Measurements from ENCODE around the gene KRT23. TPM values are rescaled to one million over a fixed set of nuclear protein-coding genes. Genes with fewer than 3 reads are reported as not detected.

The KRT23 gene
- total and polyA plus RNA-seq, 9 donors, result 0.05 to 5.0 (median 0.53) TPM; not detected in 2

- H3K27ac ChIP-seq, result no peak overlapping the region
- no peaks in the 10 kb centered on the region for H3K9me3 ChIP-seq
- H3K4me3 ChIP-seq, result no peak overlapping the region
- 87 to 93% (median 88%) methylated on average over 4 of the region's 4 CpGs for WGBS, 3 donors
- DNase-seq, result no peak
- intact Hi-C loops (cut with DNase I), result no loop called here
- TF ChIP-seq, protein P1, sequence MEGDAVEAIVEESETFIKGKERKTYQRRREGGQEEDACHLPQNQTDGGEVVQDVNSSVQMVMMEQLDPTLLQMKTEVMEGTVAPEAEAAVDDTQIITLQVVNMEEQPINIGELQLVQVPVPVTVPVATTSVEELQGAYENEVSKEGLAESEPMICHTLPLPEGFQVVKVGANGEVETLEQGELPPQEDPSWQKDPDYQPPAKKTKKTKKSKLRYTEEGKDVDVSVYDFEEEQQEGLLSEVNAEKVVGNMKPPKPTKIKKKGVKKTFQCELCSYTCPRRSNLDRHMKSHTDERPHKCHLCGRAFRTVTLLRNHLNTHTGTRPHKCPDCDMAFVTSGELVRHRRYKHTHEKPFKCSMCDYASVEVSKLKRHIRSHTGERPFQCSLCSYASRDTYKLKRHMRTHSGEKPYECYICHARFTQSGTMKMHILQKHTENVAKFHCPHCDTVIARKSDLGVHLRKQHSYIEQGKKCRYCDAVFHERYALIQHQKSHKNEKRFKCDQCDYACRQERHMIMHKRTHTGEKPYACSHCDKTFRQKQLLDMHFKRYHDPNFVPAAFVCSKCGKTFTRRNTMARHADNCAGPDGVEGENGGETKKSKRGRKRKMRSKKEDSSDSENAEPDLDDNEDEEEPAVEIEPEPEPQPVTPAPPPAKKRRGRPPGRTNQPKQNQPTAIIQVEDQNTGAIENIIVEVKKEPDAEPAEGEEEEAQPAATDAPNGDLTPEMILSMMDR (IDR thresholded peaks at IDR 0.05), result no peak
- no peak for TF ChIP-seq POLR2A (IDR thresholded peaks at IDR 0.05)
- H3K4me1 ChIP-seq (ENCODE audit: insufficient read depth), result no peaks in the 10 kb centered on the region
- no peaks in the 10 kb centered on the region for H3K27me3 ChIP-seq
- no peaks in the 10 kb centered on the region for H3K36me3 ChIP-seq
Measured at GRCh38 chr17:40896916-40897455, 40.5 kb downstream of the KRT23 start.

DNA sequence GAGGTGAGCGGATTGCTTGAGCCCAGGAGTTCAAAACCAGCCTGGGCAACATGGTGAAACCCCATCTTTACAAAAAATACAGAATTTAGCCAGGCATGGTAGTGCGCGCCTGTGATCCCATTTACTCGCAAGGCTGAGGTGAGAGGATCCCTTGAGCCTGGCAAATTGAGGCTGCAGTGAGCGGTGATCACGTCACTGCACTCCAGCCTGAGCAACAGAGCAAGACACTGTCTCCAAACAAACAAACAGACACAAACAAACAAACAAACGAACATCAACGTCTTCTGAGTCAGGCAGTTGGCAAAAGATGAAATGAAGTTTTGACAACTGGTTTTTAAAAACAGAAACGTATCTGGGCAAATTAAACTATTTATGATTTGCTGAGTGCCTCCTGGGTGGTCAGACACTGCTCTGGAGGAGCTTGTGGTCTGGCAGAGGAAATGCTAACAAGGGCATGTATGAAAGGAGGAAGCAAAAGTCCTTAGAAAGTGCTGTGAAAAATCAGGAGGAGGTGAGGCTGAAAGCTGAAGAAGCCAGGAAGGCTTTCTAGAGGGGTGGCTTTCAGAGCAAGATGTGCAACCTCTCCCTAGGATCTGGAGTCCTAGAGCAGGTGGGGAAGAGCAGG lies 42.2 kb downstream of the KRT23 start:
- TF ChIP-seq, protein P1 (IDR thresholded peaks at IDR 0.05), result no peak
- TF ChIP-seq POLR2A (IDR thresholded peaks at IDR 0.05) (no peak), EP300 (IDR thresholded peaks at IDR 0.05) (no peak)
- no peak for DNase-seq
- no peak overlapping the region for H3K27ac ChIP-seq
- no peak overlapping the region for H3K4me3 ChIP-seq
- no peaks in the 10 kb centered on the region for H3K4me1 ChIP-seq (ENCODE audit: insufficient read depth)
- intact Hi-C loops (cut with DNase I), result no loop called here
- 57 to 63% (median 61%) methylated on average over 9 of the region's 9 CpGs for WGBS, 3 donors
- no peaks in the 10 kb centered on the region for H3K9me3 ChIP-seq
- H3K27me3 ChIP-seq, result no peaks in the 10 kb centered on the region
- no peaks in the 10 kb centered on the region for H3K36me3 ChIP-seq

- Histone ChIP-seq H3K9me3 (no peaks in the 10 kb centered on the region), H3K4me3 (no peak overlapping the region), H3K36me3 (no peaks in the 10 kb centered on the region), H3K4me1 (ENCODE audit: insufficient read depth) (no peaks in the 10 kb centered on the region), H3K27me3 (no peaks in the 10 kb centered on the region), H3K27ac (no peak overlapping the region)
- intact Hi-C loops (cut with DNase I), result no loop called here
- TF ChIP-seq, protein P1 (IDR thresholded peaks at IDR 0.05), result no peak
- no peak for TF ChIP-seq POLR2A (IDR thresholded peaks at IDR 0.05)
- WGBS, 3 donors, result 85 to 86% (median 85%) methylated on average over 2 of the region's 2 CpGs
- no peak for DNase-seq
Measured at GRCh38 chr17:40888196-40888720, 49.2 kb downstream of the KRT23 start.

DNA sequence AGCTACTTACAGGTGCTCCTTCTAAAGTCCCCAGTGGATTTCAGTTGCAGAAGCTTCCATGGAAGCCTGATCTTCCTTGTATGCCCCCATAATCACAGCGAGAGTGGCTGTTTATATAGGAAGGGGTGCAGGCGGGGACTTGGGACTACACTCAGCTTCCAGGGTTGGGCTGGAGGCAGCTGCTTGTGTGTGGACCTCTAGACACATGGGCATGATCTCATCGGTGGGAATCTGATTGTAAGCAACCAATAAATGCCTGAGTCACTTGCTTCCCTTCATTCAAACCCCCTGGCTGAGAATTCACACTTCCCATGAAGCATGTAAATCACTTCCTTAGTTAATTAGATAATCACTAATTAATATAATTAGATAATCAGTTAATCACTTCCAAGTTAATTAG lies 51.4 kb downstream of the KRT23 start:
- H3K4me1 ChIP-seq (ENCODE audit: insufficient read depth), result no peaks in the 10 kb centered on the region
- H3K27ac ChIP-seq, result no peak overlapping the region
- no peak for DNase-seq
- no peak overlapping the region for H3K4me3 ChIP-seq
- H3K9me3 ChIP-seq, result no peaks in the 10 kb centered on the region
- intact Hi-C loops (cut with DNase I), result no loop called here
- no peaks in the 10 kb centered on the region for H3K27me3 ChIP-seq
- TF ChIP-seq EP300 (IDR thresholded peaks at IDR 0.05) (no peak), POLR2A (IDR thresholded peaks at IDR 0.05) (no peak)
- TF ChIP-seq, protein P1 (IDR thresholded peaks at IDR 0.05), result no peak
- 65 to 71% (median 71%) methylated on average over 3 of the region's 3 CpGs for WGBS, 3 donors
- H3K36me3 ChIP-seq, result no peaks in the 10 kb centered on the region
